PC-3 (cell line): ENCODE measurements around the gene YIPF4. TPM values are rescaled to one million over a fixed set of nuclear protein-coding genes. Genes with fewer than 3 reads are reported as not detected.
"Not testable (repeated sequence)": the region's sequence is repeated elsewhere in the genome, so short reads cannot be mapped to it uniquely, and the experiment has no call there.

ENCODE experiments used
- ATAC-seq: fragments of 200-7000 bp; cut with Tn5 transposase; 2 replicates; pipeline ENCODE4 v1.9.1; 2020; ENCODE audit warnings: mild to moderate bottlenecking, moderate library complexity
- BruUV-seq: library from RNA; stranded (reverse); fragments of 400-500 nt; replicated peaks from 2 replicates; lab custom pipeline; 2021; lab: Mats Ljungman, UMichigan
- CTCF ChIA-PET: fragments of 300-600 bp; sonication (Branson Sonifier 250); formaldehyde crosslinking; loops from one replicate; lab custom pipeline; 2022; ENCODE audit warnings: antibody characterized with exemption; lab: Charles Lee
- POLR2A ChIA-PET: fragments of 300-600 bp; sonication (Branson Sonifier 250); formaldehyde crosslinking; loops from one replicate; lab custom pipeline; 2022; ENCODE audit warnings: antibody characterized with exemption; ENCODE audit not compliant: unreplicated experiment; lab: Charles Lee
- DNase-seq: peaks from one replicate; pipeline ENCODE4 v3.0.0-alpha.2; 2015
- H2AFZ ChIP-seq: fragments of 300-600 bp; sonication (generic); 2 replicates; pipeline ENCODE4 v1.6.0; 2016; ENCODE audit warnings: antibody characterized with exemption, low read length
- H3F3A ChIP-seq: fragments of 300-600 bp; sonication (generic); one replicate; pipeline ENCODE4 v1.6.0; 2017; ENCODE audit warnings: antibody characterized with exemption, low read length, control low read depth, mild to moderate bottlenecking; ENCODE audit not compliant: unreplicated experiment
- H3K27ac ChIP-seq: fragments of 300-600 bp; sonication (generic); 2 replicates; pipeline ENCODE4 v1.5.1; 2016; ENCODE audit warnings: mild to moderate bottlenecking, low read length
- H3K27me3 ChIP-seq: fragments of 300-600 bp; sonication (generic); 2 replicates; pipeline ENCODE4 v1.6.1; 2016; ENCODE audit warnings: low read length, mixed read lengths
- H3K36me3 ChIP-seq: fragments of 300-600 bp; sonication (generic); 2 replicates; pipeline ENCODE4 v1.6.1; 2016; ENCODE audit warnings: low read depth, mixed run types, low read length, mixed read lengths
- H3K4me1 ChIP-seq: fragments of 300-600 bp; sonication (generic); 2 replicates; pipeline ENCODE4 v1.5.1; 2016; ENCODE audit warnings: low read length; ENCODE audit not compliant: insufficient read depth
- H3K4me2 ChIP-seq: fragments of 300-600 bp; sonication (generic); 2 replicates; pipeline ENCODE4 v1.6.0; 2016; ENCODE audit warnings: low read length
- H3K4me3 ChIP-seq: fragments of 300-600 bp; sonication (generic); 2 replicates; pipeline ENCODE4 v1.5.1; 2016; ENCODE audit warnings: mild to moderate bottlenecking, low read length, mixed read lengths
- H3K79me2 ChIP-seq: fragments of 300-600 bp; sonication (generic); 2 replicates; pipeline ENCODE4 v1.6.1; 2017; ENCODE audit warnings: low read length, mixed read lengths
- H3K9ac ChIP-seq: fragments of 300-600 bp; sonication (generic); 2 replicates; pipeline ENCODE4 v1.6.0; 2016; ENCODE audit warnings: mild to moderate bottlenecking, low read length
- H3K9me2 ChIP-seq: fragments of 300-600 bp; sonication (generic); replicated peaks from 2 replicates; pipeline ENCODE4 v1.6.1; 2016; ENCODE audit warnings: mixed run types, low read length, mixed read lengths
- H3K9me3 ChIP-seq: fragments of 300-600 bp; sonication (generic); 2 replicates; pipeline ENCODE4 v1.6.1; 2016; ENCODE audit warnings: low read length, mixed read lengths
- H4K20me1 ChIP-seq: fragments of 300-600 bp; sonication (generic); 2 replicates; pipeline ENCODE4 v1.6.1; 2016; ENCODE audit warnings: low read length, mixed read lengths
- CTCF ChIP-seq: fragments of 300-600 bp; sonication (generic); conservative IDR thresholded peaks from 2 replicates; pipeline ENCODE4 v1.5.1; 2017; ENCODE audit warnings: antibody characterized with exemption, low read depth, mild to moderate bottlenecking, low read length
- EZH2 ChIP-seq: fragments of 300-600 bp; sonication (generic); IDR thresholded peaks from one replicate; pipeline ENCODE4 v1.6.1; 2017; ENCODE audit warnings: antibody characterized with exemption, mild to moderate bottlenecking, low read length; ENCODE audit not compliant: unreplicated experiment
- EZH2phosphoT487 ChIP-seq: fragments of 300-600 bp; sonication (generic); IDR thresholded peaks from 2 replicates; pipeline ENCODE4 v1.6.1; 2018; ENCODE audit warnings: mild to moderate bottlenecking, antibody characterized with exemption, low read length, borderline replicate concordance
- intact Hi-C: fragments of 100-400 bp; cut with micrococcal nuclease; formaldehyde crosslinking; loops from 2 replicates; pipeline ENCODE4 v1.9.0; 2023
- total RNA-seq: library from RNA; depleted of rRNA; stranded (reverse); fragments of >200 nt; gene quantifications from 2 replicates; pipeline ENCODE4 v1.2.3, GENCODE V29; 2014

The YIPF4 gene
- total RNA-seq, 1 experiment from 2014 or later, result 13.1 TPM

- intact Hi-C loops, result no loop called here
- no TSS peak for BruUV-seq
- H2AFZ ChIP-seq, result no peak overlapping the region
- H4K20me1 ChIP-seq, result no peaks in the 10 kb centered on the region
- no peaks in the 10 kb centered on the region for H3K9me2 ChIP-seq
- ATAC-seq (no peak), DNase-seq (no peak)
- no peak overlapping the region for H3K4me3 ChIP-seq
- H3K9ac ChIP-seq, result no peak overlapping the region
- no peaks in the 10 kb centered on the region for H3F3A ChIP-seq
- no peaks in the 10 kb centered on the region for H3K9me3 ChIP-seq
- TF ChIP-seq EZH2phosphoT487 (no peak), CTCF (no peak), EZH2 (no peak)
- H3K79me2 ChIP-seq, result no peaks in the 10 kb centered on the region
- no peaks in the 10 kb centered on the region for H3K27me3 ChIP-seq
- H3K4me1 ChIP-seq, result no peaks in the 10 kb centered on the region
- H3K36me3 ChIP-seq, result no peaks in the 10 kb centered on the region
- no peak overlapping the region for H3K27ac ChIP-seq
- POLR2A ChIA-PET, result interaction anchor here (0.7 kb wide), 1 partner anchor 403 kb away, joined by 4 read pairs; no protein-coding TSS in a partner anchor
- no peak overlapping the region for H3K4me2 ChIP-seq
- CTCF ChIA-PET, result no interaction called here
These were observed 52.4 kb downstream of the YIPF4 start for GRCh38 chr2:32330136-32330535.

GRCh38 chr2:32342801-32343200 lies 65.1 kb downstream of the YIPF4 start:
- DNase-seq (peak; percentile 29), ATAC-seq (no peak)
- Histone ChIP-seq H3K4me1 (peaks cover 6% of the 10 kb centered on the region; the same call in 1 of the 2 replicates), H4K20me1 (no peaks in the 10 kb centered on the region), H3K4me2 (no peak overlapping the region), H2AFZ (no peak overlapping the region), H3K79me2 (no peaks in the 10 kb centered on the region), H3K9me3 (no peaks in the 10 kb centered on the region), H3K4me3 (no peak overlapping the region), H3K36me3 (no peaks in the 10 kb centered on the region), H3F3A (no peaks in the 10 kb centered on the region), H3K9me2 (no peaks in the 10 kb centered on the region), H3K27me3 (no peaks in the 10 kb centered on the region), H3K27ac (no peak overlapping the region), H3K9ac (no peak overlapping the region)
- intact Hi-C loops, result no loop called here
- BruUV-seq, result no TSS peak
- TF ChIP-seq EZH2phosphoT487 (no peak), EZH2 (no peak), CTCF (no peak)
- ChIA-PET POLR2A (no interaction called here), CTCF (no interaction called here)

DNA sequence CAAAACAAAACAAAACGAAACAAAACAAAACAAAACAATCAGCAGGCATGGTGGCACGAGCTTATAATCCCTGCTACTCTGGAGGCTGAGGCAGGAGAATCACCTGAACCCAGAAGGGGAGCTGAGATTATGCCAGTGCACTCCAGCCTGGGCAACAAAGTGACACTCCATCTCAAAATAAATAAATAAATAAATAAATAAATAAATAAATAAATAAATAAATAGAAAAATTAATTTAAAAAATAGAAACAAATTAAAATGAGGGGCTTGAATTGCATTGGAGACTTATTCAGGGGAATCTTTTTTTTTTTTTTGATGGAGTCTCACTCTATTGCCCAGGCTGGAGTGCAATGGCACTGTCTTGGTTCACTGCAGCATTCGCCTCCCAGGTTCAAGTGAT lies 73.1 kb downstream of the YIPF4 start:
- H3F3A ChIP-seq, H2AFZ ChIP-seq, H3K27ac ChIP-seq, intact Hi-C loops, H3K4me2 ChIP-seq, H3K4me3 ChIP-seq, H3K36me3 ChIP-seq, CTCF ChIA-PET, H3K9ac ChIP-seq, H3K27me3 ChIP-seq, H4K20me1 ChIP-seq, POLR2A ChIA-PET, H3K9me2 ChIP-seq, BruUV-seq, H3K4me1 ChIP-seq, DNase-seq, H3K79me2 ChIP-seq, ATAC-seq, H3K9me3 ChIP-seq: not testable (repeated sequence)
